HEK293T (cell line): Measurements from ENCODE around the gene WNT9B.

Source experiments
- ARNT ChIP-seq: fragments of 450-650 bp; IDR thresholded peaks from 2 replicates; pipeline ENCODE4 v1.6.1; 2017; ENCODE audit warnings: mild to moderate bottlenecking
- BHLHE40 ChIP-seq: fragments of 450-650 bp; IDR thresholded peaks from 2 replicates; pipeline ENCODE4 v1.6.1; 2016; ENCODE audit warnings: mild to moderate bottlenecking, moderate library complexity, borderline replicate concordance
- FOXA1 ChIP-seq: fragments of 450-650 bp; IDR thresholded peaks from 2 replicates; pipeline ENCODE4 v1.6.1; 2016; ENCODE audit warnings: mild to moderate bottlenecking
- HDGF ChIP-seq: fragments of 450-650 bp; IDR thresholded peaks from 2 replicates; pipeline ENCODE4 v1.6.1; 2017; ENCODE audit warnings: antibody characterized with exemption, borderline replicate concordance
- SP1 ChIP-seq: fragments of 450-650 bp; IDR thresholded peaks from 2 replicates; pipeline ENCODE4 v1.6.1; 2017
- SUZ12 ChIP-seq: fragments of 450-650 bp; IDR thresholded peaks from 2 replicates; pipeline ENCODE4 v1.6.1; 2016; ENCODE audit warnings: mild to moderate bottlenecking

- no peak for TF ChIP-seq SUZ12
- no peak for TF ChIP-seq HDGF
- no peak for TF ChIP-seq ARNT
- TF ChIP-seq SP1 = no peak
- no peak for TF ChIP-seq FOXA1
- no peak for TF ChIP-seq BHLHE40
Observed at GRCh38 chr17:46853896-46854444, 2.6 kb downstream of the WNT9B start.
